Pancreas (tissue), 10 donors: ENCODE measurements around the gene PTGES2. TPM values are rescaled to one million over a fixed set of nuclear protein-coding genes. Genes with fewer than 3 reads are reported as not detected.
"Not testable (repeated sequence)": the region's sequence is repeated elsewhere in the genome, so short reads cannot be mapped to it uniquely, and the experiment has no call there.

ENCODE experiments used
- ATAC-seq, 4 donors: fragments of 200-7000 bp; cut with Tn5 transposase; one replicate each; pipeline versions ENCODE4 v1.8.0 to v1.9.1; 2020; ENCODE audit warnings: mild to moderate bottlenecking in 4 of 4, moderate library complexity in 4 of 4
- DNase-seq, 6 donors: peaks; one replicate each; pipeline ENCODE4 v3.0.0-alpha.2; 2020
- FAIRE-seq: peaks from 2 replicates; lab custom pipeline; 2012; peaks lifted over from hg19 to GRCh38; lab: Jason Lieb, UNC
- H3K27ac ChIP-seq, 4 donors: fragments of 200-600 bp; sonication (generic); 1 replicate in 3 of 4; 2 replicates in 1 of 4; pipeline versions ENCODE4 v1.5.0 to v1.8.0; 2020
- H3K27me3 ChIP-seq, 4 donors: fragments of 200-600 bp; one replicate each; pipeline ENCODE4 v1.8.0; 2021
- H3K36me3 ChIP-seq, 3 donors: fragments of 200-600 bp; sonication (generic) in 1 of 3; one replicate each; pipeline versions ENCODE4 v1.5.0 to v1.8.0; 2020 to 2021
- H3K4me1 ChIP-seq, 3 donors: fragments of 200-600 bp; one replicate each; pipeline ENCODE4 v1.8.0; 2021
- H3K4me3 ChIP-seq, 4 donors: fragments of 200-600 bp; sonication (generic) in 2 of 4; one replicate each; pipeline versions ENCODE4 v1.5.0 to v1.8.0; 2020 to 2021
- H3K9me3 ChIP-seq, 4 donors: fragments of 200-600 bp; one replicate each; pipeline ENCODE4 v1.8.0; 2021
- CTCF ChIP-seq, 4 donors: fragments of 200-600 bp; sonication (generic) in 3 of 4; IDR thresholded peaks; one replicate each; pipeline versions ENCODE4 v1.5.0 to v1.8.0; 2021; ENCODE audit warnings: antibody characterized with exemption in 4 of 4
- WGBS, 2 donors: extraction: QIAGEN DNeasy Blood & Tissue Kit; methylation state at CpG; one replicate each; pipeline ENCODE4 v1.1.7; 2013; 5-methylcytosine and 5-hydroxymethylcytosine counted together
- intact Hi-C, 3 donors: fragments of 100-400 bp; cut with DNase I; formaldehyde crosslinking; loops; one replicate each; pipeline versions ENCODE4 v1.11.1 to v1.14.2; 2022
- polyA plus RNA-seq, 2 donors: library from polyadenylated mRNA; stranded (reverse); fragments of 200-250 nt; gene quantifications; one replicate each; pipeline ENCODE4 v1.2.3, GENCODE V29; 2013
- total RNA-seq, 6 donors: library from RNA; stranded (reverse); fragmentation: NEBNext Ultra II Directional in 4 of 6; extraction: Animal tissue kit (Norgen Biotek cat#: 25700) in 4 of 6; gene quantifications; one replicate each; pipeline versions ENCODE4 v1.2.1 to v1.2.4, GENCODE V29; 2021 to 2023
- donor health status: healthy with polysubstance abuse.
- donor health status: DM: no; HTN: no; CAD: no; lungs with moderate emphysema.
- donor health status: DM: no; HTN: no; CAD: no.
- donor health status: control.
- donor health status: control.
- donor health status: Bipolar disorder and iron deficiency.
- donor health status: DM: yes; HTN: yes; CAD: no.
- donor health status: DM: no; HTN: no; CAD: no.
- donor health status: DM: no; HTN: no; CAD: no.
- donor health status: DM: yes; HTN: yes; CAD: no.

The PTGES2 gene
- total and polyA plus RNA-seq, 8 donors, result 25.4 to 78.5 (median 38.4) TPM

GRCh38 chr9:128138001-128138400, 10.5 kb upstream of the PTGES2 start:
- Histone ChIP-seq H3K27me3 (no peaks in the 10 kb centered on the region), H3K27ac (no peak overlapping the region), H3K9me3 (no peaks in the 10 kb centered on the region), H3K36me3 (no peaks in the 10 kb centered on the region), H3K4me1 (no peaks in the 10 kb centered on the region), H3K4me3 (no peak overlapping the region)
- intact Hi-C loops, result no loop called here
- DNase-seq (peak in 2 of 6 donors; percentile 17 to 35), ATAC-seq (no peak), FAIRE-seq (no peak)
- WGBS, 2 donors, result 82 to 88% methylated on average over 3 of the region's 3 CpGs
- TF ChIP-seq CTCF (IDR thresholded peaks at IDR 0.05), result no peak

DNA sequence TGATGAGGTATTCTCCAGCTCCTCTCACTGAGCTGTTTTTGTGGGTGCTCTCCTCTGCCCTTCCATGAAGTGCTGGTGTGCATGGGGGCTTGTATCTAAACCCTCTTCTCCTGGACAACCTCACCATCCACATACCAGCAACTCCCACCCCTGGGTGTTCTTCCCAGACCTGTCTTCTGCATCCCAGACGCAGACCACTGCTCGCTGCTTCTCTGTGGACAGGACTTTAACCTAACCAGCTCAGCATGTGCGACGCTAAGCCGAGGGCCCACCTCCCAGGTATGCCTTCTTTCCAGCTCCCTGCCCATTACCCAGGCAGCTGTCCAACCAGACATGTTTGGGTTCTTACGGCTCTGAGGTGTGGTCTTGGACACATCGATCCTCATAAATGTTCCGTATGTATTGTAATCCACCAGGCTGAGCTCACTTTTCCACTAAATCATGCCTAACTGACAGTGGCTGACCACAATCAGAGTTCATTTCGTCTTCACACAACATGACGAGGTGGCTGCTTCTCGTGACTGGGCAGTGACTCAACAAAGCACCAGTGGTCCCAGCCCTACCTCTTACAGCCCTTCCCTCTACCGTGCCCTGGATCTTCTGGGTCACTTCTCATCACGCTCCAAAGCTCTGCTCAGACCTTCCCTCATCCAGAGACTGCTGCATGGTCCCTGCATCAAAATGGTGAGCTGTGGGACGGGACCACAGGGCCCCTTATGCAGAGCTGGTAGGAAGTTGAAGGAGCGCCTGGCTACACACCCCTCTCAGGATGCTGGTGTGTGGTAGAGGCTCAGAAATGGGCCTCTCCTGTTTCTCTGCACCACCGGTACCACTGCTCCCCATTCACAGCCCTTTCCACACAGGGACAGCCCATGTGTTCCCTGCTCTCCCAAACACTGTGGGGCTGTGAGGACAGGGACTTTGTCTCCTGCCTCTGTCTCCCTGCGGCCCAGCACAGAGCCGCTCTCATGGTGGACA, 9.6 kb upstream of the PTGES2 start:
- Histone ChIP-seq H3K27me3 (no peaks in the 10 kb centered on the region), H3K4me3 (no peak overlapping the region), H3K9me3 (no peaks in the 10 kb centered on the region), H3K4me1 (peaks cover 0 to 2% (median 0%) of the 10 kb centered on the region in 3 donors), H3K27ac (no peak overlapping the region), H3K36me3 (no peaks in the 10 kb centered on the region)
- FAIRE-seq (no peak), DNase-seq (peak in 4 of 6 donors; percentile 9 to 35 (median 14)), ATAC-seq (no peak)
- no peak for TF ChIP-seq CTCF (IDR thresholded peaks at IDR 0.05)
- intact Hi-C loops, result no loop called here
- WGBS, 2 donors, result 87 to 92% methylated on average over 18 of the region's 18 CpGs

GRCh38 chr9:128135561-128135960, 8.0 kb upstream of the PTGES2 start:
- H3K9me3 ChIP-seq, FAIRE-seq, H3K4me1 ChIP-seq, H3K27ac ChIP-seq, H3K36me3 ChIP-seq, H3K27me3 ChIP-seq, ATAC-seq, intact Hi-C loops, H3K4me3 ChIP-seq: not testable (repeated sequence)
- DNase-seq, result peak in 3 of 6 donors; percentile 2 to 25 (median 17)
- 83 to 84% methylated on average over 8 of the region's 8 CpGs for WGBS, 2 donors

DNA sequence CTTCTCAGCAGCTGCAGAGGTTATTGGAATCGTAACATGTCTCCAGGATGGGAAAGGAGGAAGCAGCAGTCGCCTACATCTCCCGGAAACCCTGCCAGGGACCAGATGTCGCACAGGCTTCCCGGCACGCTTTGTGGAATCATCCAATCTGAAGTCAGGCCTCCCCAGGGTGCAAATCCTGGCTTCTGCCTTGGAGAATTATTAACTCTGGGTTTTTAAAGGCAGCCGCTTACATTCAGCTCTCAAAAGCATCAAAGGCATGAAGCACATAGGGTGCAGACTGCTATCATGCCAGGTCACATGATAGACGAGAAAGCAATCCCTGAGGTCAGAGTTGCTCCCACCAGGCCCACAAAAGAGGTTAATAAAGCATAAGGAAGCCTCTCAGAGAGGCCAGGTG, 4.6 kb upstream of the PTGES2 start:
- H3K4me3 ChIP-seq, intact Hi-C loops, H3K27me3 ChIP-seq, FAIRE-seq, H3K4me1 ChIP-seq, H3K9me3 ChIP-seq, H3K36me3 ChIP-seq: not testable (repeated sequence)
- ATAC-seq (peak in 1 of 4 donors; percentile 9), DNase-seq (peak in 3 of 6 donors; percentile 18 to 62 (median 21))
- 19 to 31% methylated on average over 8 of the region's 8 CpGs for WGBS, 2 donors
- peak overlapping the region in 2 of 4 donors; percentile 33 to 66 for H3K27ac ChIP-seq

- DNase-seq, result peak in 3 of 6 donors; percentile 23 to 39 (median 31)
- ATAC-seq, H3K27me3 ChIP-seq, intact Hi-C loops, H3K9me3 ChIP-seq, H3K4me3 ChIP-seq, H3K36me3 ChIP-seq, FAIRE-seq: not testable (repeated sequence)
- Histone ChIP-seq H3K27ac (peak overlapping the region in 1 of 4 donors; percentile 66), H3K4me1 (peaks cover 0 to 12% (median 0%) of the 10 kb centered on the region in 3 donors)
- 69 to 80% methylated on average over 8 of the region's 8 CpGs for WGBS, 2 donors
Measured at GRCh38 chr9:128131346-128131745, 3.8 kb upstream of the PTGES2 start.

GRCh38 chr9:128130651-128131050, 3.1 kb upstream of the PTGES2 start:
- H3K27ac ChIP-seq, intact Hi-C loops, H3K27me3 ChIP-seq, H3K9me3 ChIP-seq, FAIRE-seq, ATAC-seq, H3K4me3 ChIP-seq, H3K36me3 ChIP-seq: not testable (repeated sequence)
- peak in 3 of 6 donors; percentile 17 to 39 (median 31) for DNase-seq
- H3K4me1 ChIP-seq, result peaks cover 0 to 19% (median 5%) of the 10 kb centered on the region in 3 donors
- WGBS, 2 donors, result 49 to 58% methylated on average over 7 of the region's 7 CpGs
